Measurements from ENCODE around the gene SPTBN5.

Gene SPTBN5

GRCh38 chr15:41893422-41894250 lies at the start of gene SPTBN5:
Gene SPTBN5 (minus strand): TSS chr15:41894053. CDS start chr15:41893497, 556 bp downstream.
- no peak for DNase-seq (ENCODE audit: low spot score)

DNA sequence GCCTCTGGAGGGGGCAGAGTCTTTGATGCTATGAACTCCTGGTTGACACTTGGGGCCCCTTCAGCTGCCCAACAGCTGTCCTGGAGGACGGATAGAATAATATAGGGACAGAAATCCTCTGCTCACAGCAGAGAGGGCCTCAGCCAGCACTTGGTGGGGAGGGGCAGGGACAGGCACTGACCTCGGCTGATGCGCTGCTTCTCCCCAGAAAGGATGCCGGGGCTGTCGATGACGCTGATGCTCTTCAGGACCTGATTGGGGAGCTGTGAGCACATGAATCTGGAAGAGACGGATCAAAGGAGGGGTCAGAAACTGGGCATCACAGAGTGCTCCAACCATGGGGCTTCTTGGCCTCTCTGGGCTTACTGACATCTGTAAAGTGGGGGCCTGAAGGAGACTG lies 49.0 kb upstream of the SPTBN5 start:
- no peak for DNase-seq (ENCODE audit: low spot score)

- peak; percentile 55 for DNase-seq (ENCODE audit: low spot score)
These were observed 48.0 kb upstream of the SPTBN5 start for GRCh38 chr15:41941644-41942415.

DNA sequence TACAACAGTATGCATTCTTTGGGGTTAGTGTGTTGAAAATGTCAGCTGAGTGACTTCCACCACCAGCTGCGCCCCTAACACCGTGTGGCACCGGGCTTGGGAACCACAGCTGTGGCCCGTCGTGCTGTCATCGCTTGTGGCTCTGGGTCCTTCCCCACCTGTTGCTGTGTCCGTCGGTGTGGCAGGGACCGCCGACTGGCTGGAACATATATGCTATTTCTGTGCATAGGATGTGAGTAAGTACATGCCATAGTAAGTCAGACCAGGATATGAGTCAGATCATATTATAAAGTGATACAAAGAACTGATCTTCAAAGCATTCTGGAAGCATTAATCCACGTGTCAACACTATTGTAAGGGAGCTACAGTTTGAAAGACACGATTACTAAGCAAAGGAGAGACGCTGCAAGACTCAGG lies 46.6 kb upstream of the SPTBN5 start:
- DNase-seq (ENCODE audit: low spot score) = no peak

DNA sequence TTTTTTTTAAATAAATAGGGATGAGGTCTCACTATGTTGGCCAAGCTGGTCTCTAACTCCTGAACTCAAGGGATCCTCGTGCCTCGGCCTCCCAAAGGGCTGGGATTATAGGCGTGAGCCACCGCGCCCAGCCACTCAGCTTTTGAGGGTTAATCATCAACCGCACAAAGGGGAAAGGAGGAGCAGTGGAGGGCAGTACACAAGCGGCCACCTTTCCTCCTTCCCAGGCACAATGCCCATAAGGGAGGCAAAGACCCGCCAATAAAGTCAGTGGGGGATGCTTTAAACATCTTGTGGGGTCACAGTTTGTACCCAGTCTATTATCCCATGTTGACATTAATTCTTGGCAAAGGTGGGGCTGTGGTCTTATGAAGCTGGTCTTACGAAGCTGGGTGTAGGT lies 46.1 kb upstream of the SPTBN5 start:
- no peak for DNase-seq (ENCODE audit: low spot score)

DNA sequence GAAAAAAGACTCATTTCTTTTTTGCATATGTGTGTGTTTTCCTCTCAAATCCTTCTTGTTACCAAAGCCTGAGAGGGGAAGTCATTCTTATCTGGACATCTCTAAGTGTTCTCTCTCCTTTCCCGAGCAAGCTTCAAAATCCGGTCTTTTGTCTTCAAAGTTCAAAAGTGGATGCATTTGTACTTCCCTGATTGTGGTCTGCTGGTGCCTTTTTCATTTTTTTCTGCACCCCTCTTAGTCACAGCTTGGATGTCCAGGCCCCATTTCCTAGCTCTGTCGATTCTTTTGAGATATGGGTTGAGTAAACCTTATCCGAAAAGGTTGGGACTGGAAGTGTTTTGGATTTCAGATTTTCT lies 43.7 kb upstream of the SPTBN5 start:
- DNase-seq (ENCODE audit: low spot score) = no peak

DNA sequence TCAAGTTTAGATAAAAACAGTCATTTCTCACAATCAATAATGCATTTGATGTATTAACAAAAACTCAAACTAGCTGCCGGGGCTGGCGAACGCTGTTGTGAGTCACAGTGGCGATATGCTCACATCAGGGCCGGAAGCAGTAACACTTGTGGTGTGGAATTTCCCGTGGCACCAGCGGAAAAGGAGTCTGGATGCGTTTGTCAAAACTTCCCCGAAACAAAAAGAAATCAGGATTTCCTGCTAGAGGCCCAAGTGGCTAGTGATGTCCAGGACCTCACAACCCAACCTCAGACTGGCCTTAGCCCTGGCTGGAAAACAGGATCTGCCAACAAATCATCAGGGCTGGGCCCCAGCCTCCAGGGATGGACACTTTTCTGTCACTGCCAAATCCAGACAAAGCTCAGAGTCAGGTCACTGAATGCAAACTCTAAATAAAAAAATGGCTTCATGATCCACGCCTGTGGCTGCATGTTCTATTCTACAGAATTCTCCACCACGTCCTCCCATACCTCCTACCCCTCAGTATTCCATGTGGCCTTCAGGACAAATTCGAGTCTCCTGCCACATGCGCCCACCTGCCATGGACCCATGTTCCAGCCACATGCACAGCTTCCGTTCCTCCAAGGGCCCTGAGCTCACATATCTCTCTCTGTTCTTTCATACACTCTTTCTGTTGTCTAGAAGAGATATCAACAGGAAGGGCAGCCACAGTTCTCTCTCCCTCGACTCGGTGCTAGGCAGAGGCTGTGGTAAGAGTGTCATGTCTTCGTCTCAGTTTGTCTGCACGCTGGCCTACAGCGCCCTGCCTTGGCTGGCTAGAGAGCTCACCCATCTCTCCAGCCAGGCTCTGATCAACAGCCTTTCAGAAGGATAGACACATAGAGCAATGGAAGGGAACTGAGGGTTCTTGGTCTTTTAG lies 43.1 kb upstream of the SPTBN5 start:
- DNase-seq (ENCODE audit: low spot score) = no peak

DNA sequence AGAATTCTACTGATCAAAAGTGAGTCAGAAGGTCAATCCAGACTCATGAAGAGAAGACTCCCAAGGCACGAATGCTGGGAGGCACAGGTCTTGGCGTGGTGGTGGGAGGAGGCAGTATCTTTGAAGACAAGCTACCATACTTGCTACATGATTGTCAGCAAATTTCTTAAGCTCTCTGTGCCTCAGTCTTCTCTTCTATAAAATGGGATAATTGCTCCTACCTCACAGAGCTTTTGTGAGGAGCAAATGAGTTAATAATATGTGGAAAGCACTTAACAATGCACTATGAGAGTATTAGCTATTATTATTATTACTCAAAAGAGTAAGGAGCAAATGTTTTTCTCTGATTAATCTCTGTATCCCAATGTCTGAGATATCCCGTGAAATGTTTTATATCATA lies 42.3 kb upstream of the SPTBN5 start:
- DNase-seq (ENCODE audit: low spot score) = no peak

DNA sequence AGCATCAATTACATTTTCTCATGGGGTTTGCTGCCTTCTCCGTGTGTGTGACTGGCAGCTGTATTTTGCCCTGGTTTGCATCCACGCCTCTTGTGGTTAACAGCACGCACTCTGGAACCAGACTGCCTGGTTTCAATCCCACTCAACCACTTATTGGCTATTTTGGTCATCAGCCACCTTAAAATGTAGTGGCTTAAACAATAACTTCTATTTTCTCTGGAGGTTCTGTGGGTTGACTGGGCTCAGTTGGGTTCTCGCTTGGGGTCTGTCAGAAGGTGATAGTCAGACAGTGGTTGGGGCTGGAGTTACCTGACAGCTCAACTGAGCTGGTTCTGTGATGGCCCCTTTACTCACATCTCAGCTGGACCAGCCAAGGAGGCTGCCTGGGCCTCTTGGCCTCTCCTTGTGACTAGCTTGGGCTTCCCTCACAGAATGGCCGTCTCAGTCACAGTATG lies 41.7 kb upstream of the SPTBN5 start:
- DNase-seq (ENCODE audit: low spot score) = no peak

DNA sequence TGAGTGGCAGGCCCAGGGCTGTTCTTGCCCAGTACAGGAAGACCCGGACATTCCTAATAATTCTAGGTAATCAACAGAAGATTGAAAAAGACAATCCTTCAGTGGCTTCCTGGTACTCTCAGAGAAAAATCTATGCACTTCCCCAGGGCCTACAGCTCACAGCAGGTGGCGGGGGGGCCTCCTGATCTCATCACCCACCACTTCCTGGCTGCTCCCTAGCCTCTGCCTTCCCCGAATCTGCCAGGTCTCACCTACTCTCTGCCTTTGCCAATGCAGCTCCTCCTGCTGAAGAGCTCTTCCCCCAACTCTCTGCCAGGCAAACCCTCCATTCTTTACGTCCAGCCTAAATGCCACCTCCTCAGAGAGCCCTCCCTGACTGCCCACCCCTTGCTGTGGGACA lies 41.0 kb upstream of the SPTBN5 start:
- DNase-seq (ENCODE audit: low spot score) = no peak

DNA sequence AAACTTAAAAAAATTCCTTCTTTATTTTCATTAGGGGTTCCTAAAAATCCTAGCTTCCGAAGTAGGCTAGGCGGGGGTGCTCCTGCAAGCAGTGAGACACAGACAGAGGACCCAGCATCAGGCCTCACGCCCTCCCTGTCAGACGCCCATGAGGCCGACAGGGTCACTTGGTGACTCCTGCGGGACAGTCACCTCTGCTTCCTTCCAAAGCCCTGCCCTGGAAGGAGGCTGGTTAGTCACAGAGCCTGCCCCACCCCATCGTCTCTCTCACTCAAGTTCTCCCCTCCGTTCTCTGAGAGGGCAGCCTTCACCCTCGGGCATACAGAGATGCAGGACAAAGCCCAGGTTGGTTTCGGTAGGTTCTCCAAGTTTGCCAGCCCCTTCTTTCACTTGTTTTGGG lies 39.9 kb upstream of the SPTBN5 start:
- no peak for DNase-seq (ENCODE audit: low spot score)

GRCh38 chr15:41933326-41933725 lies 39.5 kb upstream of the SPTBN5 start:
- no peak for DNase-seq (ENCODE audit: low spot score)

- no peak for DNase-seq (ENCODE audit: low spot score)
These were observed 38.8 kb upstream of the SPTBN5 start for GRCh38 chr15:41932511-41933289.

DNA sequence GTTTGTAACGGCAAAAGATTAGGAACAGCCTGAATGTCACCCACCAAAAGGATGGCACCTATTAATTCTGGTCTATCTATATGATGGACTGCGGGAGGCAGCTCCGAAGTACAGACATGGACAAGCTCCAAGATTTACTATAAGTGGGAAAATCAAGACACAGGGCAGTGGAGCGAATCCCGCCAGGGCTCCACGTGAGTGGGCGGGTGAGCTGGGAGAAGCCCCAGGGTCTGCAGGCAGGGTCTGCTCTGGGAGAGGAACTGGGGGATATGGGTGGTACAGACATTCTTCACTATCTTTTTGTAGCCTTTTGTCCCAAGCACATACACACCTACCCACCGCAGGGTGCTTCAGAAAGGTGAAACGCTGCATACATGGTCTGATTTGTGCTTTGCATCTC lies 38.2 kb upstream of the SPTBN5 start:
- DNase-seq (ENCODE audit: low spot score) = no peak

DNA sequence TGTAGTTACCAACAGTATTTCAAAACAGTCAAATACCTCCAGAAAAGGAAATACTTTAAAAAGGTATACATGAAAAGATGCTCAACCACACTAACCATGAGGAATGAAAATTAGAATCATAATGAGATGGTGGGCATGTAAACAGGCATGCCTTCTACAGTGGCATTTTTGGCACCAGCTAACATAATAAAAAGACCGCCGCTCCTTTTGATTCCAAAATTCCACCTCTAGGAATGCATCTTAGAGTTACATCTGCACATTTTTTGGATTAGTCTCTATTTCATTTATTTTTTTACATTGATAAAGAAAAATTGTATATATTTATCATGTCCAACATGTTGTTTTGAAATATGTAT lies 37.0 kb upstream of the SPTBN5 start:
- DNase-seq (ENCODE audit: low spot score) = no peak

DNA sequence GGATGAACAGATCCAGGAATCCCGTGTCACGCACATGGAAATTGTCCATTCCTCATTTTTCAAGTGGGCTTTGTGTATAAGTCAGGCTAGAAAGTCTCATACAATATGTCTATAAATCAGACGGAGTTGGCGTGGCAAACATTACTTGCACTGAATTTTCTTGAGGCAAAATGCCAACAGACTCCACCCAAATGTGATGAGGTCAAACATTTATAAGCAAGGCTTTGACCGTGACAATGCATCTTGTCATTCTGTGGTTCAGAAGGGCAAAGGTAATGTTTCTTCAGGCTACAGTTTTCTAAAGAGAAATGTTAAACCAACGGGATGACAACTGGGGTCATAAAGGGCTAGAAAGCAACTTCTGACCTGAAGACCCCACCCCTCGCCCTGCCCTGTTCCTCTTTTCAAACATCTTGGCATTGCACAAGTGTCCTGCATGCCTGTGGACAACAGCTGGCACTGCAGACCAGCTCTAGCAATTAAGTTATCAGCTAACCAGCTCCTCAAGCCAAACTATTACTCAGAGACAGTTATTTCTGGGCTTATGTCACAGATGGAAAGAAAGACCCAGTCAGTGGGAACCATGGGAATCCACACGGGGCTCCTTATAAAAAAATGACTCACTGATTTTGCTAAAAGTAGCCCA lies 36.5 kb upstream of the SPTBN5 start:
- DNase-seq (ENCODE audit: low spot score) = no peak

- DNase-seq (ENCODE audit: low spot score) = no peak
These were observed 35.1 kb upstream of the SPTBN5 start for GRCh38 chr15:41928637-41929620.

GRCh38 chr15:41928100-41928499 lies 34.2 kb upstream of the SPTBN5 start:
- no peak for DNase-seq (ENCODE audit: low spot score)

- DNase-seq (ENCODE audit: low spot score) = no peak
These were observed 33.7 kb upstream of the SPTBN5 start for GRCh38 chr15:41927536-41927935.
